Activated naive CD8-positive, alpha-beta T cell treated with anti-CD3 and anti-CD28 coated beads for 36 hours (primary cell): ENCODE measurements around the gene SNX1. TPM values are rescaled to one million over a fixed set of nuclear protein-coding genes. Genes with fewer than 3 reads are reported as not detected.
"Not testable (repeated sequence)": the region's sequence is repeated elsewhere in the genome, so short reads cannot be mapped to it uniquely, and the experiment has no call there.

Experiments
- DNase-seq: peaks from one replicate; pipeline ENCODE4 v3.0.0; 2021
- H3K27ac Mint-ChIP-seq: one replicate; pipeline ENCODE4 v1.8.0; 2022; ENCODE audit warnings: mild to moderate bottlenecking, moderate library complexity, mixed read lengths
- H3K27me3 Mint-ChIP-seq: one replicate; pipeline ENCODE4 v1.8.0; 2022; ENCODE audit warnings: mild to moderate bottlenecking, mixed read lengths
- H3K36me3 Mint-ChIP-seq: one replicate; pipeline ENCODE4 v1.8.0; 2021; ENCODE audit warnings: mild to moderate bottlenecking, mixed read lengths
- H3K4me1 Mint-ChIP-seq: one replicate; pipeline ENCODE4 v1.8.0; 2021; ENCODE audit warnings: mixed read lengths
- H3K4me3 Mint-ChIP-seq: one replicate; pipeline ENCODE4 v1.8.0; 2022; ENCODE audit warnings: mild to moderate bottlenecking, moderate library complexity, mixed read lengths
- H3K9me3 Mint-ChIP-seq: one replicate; pipeline ENCODE4 v1.8.0; 2022; ENCODE audit warnings: mixed read lengths
- total RNA-seq, 2 experiments: library from RNA; stranded (reverse); gene quantifications; one replicate each; pipeline ENCODE4 v1.2.3, GENCODE V29; 2021

SNX1 gene
- total RNA-seq: 10 to 100 TPM; 79.8 to 88.6 TPM

DNA sequence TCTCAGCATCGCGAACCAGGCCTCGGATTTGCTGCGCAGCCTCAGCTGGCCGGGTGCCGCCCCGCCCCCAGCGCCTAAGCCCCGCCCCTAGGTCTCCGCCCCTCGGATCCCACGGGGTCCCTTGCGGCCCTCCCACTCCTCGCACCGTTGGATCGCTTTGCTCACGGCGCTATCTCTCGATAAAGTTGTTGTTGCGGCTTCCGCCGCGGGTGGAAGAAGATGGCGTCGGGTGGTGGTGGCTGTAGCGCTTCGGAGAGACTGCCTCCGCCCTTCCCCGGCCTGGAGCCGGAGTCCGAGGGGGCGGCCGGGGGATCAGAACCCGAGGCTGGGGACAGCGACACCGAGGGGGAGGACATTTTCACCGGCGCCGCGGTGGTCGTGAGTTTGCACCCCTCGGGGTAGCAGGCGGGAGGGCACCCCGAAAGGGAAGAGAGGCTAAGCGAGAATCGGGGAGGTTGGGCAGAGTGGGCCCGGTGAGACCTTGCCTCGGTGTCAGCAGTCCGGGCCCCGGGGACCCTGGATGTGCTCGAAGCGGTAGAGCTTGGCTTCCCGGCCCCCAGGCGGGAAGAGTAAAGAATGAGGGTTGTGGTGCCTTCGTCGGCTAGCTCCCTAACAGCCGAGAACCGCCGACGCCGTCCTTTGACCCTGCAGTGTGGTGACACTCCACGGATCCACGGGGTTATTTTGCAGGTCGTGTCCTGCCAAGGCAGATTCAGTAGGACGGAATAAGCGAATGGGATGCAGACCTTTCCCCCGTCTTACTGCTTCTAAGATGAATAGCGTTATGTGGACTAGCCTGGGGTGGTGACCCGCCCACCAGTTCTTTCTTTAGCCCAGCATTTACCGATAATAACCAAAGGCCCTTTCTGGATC lies at the start of gene SNX1:
SNX1 (plus strand) TSS at position 188 of the 873 bp plus-strand sequence; CDS start at position 220, 32 bp downstream.
- DNase-seq: peak; percentile 94
- peaks cover 52% of the 10 kb centered on the region for H3K4me1 Mint-ChIP-seq
- peak within 1 kb of the TSS; percentile 99 for H3K4me3 Mint-ChIP-seq
- no peaks in the 10 kb centered on the region for H3K27me3 Mint-ChIP-seq
- H3K9me3 Mint-ChIP-seq: no peaks in the 10 kb centered on the region
- H3K27ac Mint-ChIP-seq: peak within 1 kb of the TSS; percentile 98
- peaks cover 15% of the 10 kb centered on the region for H3K36me3 Mint-ChIP-seq

- Mint-ChIP-seq H3K36me3 (no peaks in the 10 kb centered on the region), H3K27me3 (peaks cover 26% of the 10 kb centered on the region), H3K27ac (no peak within 1 kb of the TSS)
These were observed 49.2 kb upstream of the SNX1 start, which contains the start of gene DAPK2 for GRCh38 chr15:64046421-64047153. DAPK2 (minus strand) TSS chr15:64046485; CDS start chr15:64040261, 6,224 bp downstream.

GRCh38 chr15:64048781-64049460 lies 46.9 kb upstream of the SNX1 start:
- Mint-ChIP-seq H3K9me3 (no peaks in the 10 kb centered on the region), H3K36me3 (no peaks in the 10 kb centered on the region), H3K27me3 (peaks cover 26% of the 10 kb centered on the region), H3K4me3 (no peak overlapping the region), H3K27ac (no peak overlapping the region), H3K4me1 (peaks cover 9% of the 10 kb centered on the region)
- DNase-seq: no peak

More at GRCh38 chr15:64046421-64047153, 49.2 kb upstream of the SNX1 start, which contains the start of gene DAPK2:
- H3K9me3 Mint-ChIP-seq: no peaks in the 10 kb centered on the region
- H3K4me1 Mint-ChIP-seq: peaks cover 9% of the 10 kb centered on the region
- peak; percentile 79 for DNase-seq
- peak within 1 kb of the TSS; percentile 69 for H3K4me3 Mint-ChIP-seq

DNA sequence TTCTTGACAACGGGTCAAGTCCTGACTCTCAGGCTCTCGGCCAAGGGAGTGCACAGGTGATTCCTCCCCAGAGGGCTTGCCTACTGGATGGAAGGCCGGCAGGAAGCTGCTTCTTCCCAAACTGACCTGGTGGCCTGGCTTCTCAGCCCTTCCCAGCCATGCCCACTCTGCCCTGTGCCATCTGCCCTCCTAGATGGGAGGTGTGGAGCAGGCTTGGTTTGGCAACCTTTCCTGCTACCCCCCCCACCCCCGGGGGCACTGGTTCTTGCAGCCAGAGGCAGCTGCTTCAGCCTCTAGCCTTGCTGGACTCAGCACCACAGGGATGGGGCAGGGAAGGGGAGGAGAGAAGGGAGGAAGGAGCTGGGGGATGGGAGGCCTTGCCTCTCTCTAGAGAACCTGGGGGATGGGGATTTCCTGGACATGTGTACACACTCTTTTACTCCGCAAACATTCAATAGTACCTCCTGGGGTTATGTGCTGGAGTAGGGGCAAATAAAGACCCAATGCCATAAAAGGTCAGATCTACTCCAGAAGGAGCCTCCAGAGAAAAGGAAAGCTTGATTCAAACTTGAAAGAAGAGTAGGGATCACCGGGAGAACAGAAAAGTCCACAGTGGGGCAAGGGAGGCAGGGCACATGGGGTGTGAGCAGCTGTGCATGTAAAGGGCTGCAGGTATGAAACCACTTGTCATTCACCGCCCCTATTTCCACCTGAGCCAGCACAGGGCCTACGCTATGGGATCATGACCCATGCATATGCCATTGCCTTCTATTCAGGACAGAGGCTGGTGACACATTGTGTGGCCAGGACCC lies 45.3 kb upstream of the SNX1 start:
- H3K36me3 Mint-ChIP-seq: no peaks in the 10 kb centered on the region
- no peak for DNase-seq
- no peak overlapping the region for H3K4me3 Mint-ChIP-seq
- no peaks in the 10 kb centered on the region for H3K9me3 Mint-ChIP-seq
- H3K4me1 Mint-ChIP-seq: peaks cover 9% of the 10 kb centered on the region
- H3K27ac Mint-ChIP-seq: no peak overlapping the region
- peaks cover 22% of the 10 kb centered on the region for H3K27me3 Mint-ChIP-seq

DNA sequence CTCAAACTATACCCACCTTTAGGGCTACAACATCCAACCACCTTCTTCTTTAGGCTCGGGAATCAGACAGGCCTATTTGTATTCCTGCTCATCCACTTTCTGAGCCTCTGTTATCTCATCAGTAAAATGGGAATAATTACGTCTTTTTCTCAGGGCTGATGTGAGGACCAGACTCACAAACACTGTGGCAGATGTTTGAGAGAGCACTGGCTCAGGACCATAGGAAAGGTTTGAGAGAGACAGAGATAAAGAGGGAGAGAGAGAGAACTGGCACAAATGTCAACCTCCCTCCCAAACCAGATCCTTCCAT lies 44.7 kb upstream of the SNX1 start:
- Mint-ChIP-seq H3K27me3 (peaks cover 22% of the 10 kb centered on the region), H3K27ac (no peak overlapping the region), H3K36me3 (no peaks in the 10 kb centered on the region), H3K4me1 (peaks cover 9% of the 10 kb centered on the region), H3K4me3 (no peak overlapping the region), H3K9me3 (no peaks in the 10 kb centered on the region)
- DNase-seq: no peak

- Mint-ChIP-seq H3K4me1 (peaks cover 7% of the 10 kb centered on the region), H3K27ac (no peak overlapping the region), H3K9me3 (no peaks in the 10 kb centered on the region), H3K4me3 (no peak overlapping the region), H3K36me3 (no peaks in the 10 kb centered on the region), H3K27me3 (peaks cover 20% of the 10 kb centered on the region)
- DNase-seq: no peak
These were observed 44.1 kb upstream of the SNX1 start for GRCh38 chr15:64051407-64052259.

DNA sequence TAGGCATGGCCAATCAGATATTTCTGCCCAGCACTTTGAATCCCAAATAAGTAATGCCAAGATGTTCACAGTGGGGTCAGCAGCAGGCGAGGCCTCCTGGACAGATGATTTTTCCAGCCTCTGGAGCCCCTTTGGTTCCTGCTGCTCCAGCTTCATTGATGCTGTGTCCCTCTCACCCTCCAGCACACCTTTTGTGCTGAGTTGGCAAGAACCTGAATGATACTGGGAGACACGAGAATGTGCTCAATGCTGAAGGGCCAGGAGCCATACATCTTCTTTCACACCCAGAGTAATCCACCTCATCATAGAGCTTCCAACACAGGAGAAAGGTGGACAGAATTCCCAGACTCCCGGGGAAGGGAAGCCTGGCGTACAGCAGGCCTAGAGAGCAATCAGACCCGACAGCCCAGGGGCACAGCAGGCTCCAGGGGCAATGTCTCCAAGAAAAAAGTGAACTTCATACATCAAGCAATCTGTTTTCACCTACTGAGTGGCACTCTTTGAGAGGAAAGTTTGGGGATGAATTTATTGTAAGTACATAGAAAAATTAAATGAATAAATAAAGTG lies 42.8 kb upstream of the SNX1 start:
- no peak overlapping the region for H3K4me3 Mint-ChIP-seq

GRCh38 chr15:64053674-64054073 lies 42.1 kb upstream of the SNX1 start:
- H3K4me1 Mint-ChIP-seq, H3K4me3 Mint-ChIP-seq, H3K36me3 Mint-ChIP-seq, H3K9me3 Mint-ChIP-seq, H3K27ac Mint-ChIP-seq, DNase-seq, H3K27me3 Mint-ChIP-seq: not testable (repeated sequence)

More for the DNA sequence above, 42.8 kb upstream of the SNX1 start:
- Mint-ChIP-seq H3K4me1 (peaks cover 4% of the 10 kb centered on the region), H3K27ac (no peak overlapping the region), H3K27me3 (peaks cover 6% of the 10 kb centered on the region), H3K36me3 (no peaks in the 10 kb centered on the region), H3K9me3 (no peaks in the 10 kb centered on the region)
- DNase-seq: no peak

DNA sequence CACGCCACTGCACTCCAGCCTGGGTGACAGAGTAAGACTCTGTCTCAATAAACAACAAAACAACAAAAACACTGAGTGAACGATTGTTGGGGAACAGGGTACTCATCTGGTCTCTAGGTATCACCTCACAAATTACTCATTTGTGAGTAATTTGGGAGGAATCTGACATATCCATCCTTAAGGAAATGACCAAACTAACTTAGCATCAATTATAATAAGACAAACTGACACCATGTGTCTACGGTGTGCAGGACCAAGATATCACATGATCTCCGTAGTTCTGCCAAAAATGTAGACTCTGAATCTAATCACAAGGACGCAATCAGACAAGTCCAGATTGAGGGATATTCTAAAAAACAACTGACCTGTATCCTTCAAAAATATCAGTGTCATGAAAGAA lies 37.5 kb upstream of the SNX1 start:
- Mint-ChIP-seq H3K4me1 (no peaks in the 10 kb centered on the region), H3K27ac (no peak overlapping the region), H3K27me3 (no peaks in the 10 kb centered on the region), H3K9me3 (no peaks in the 10 kb centered on the region), H3K4me3 (no peak overlapping the region), H3K36me3 (no peaks in the 10 kb centered on the region)
- no peak for DNase-seq

GRCh38 chr15:64059104-64059503 lies 36.7 kb upstream of the SNX1 start:
- not testable (repeated sequence) for H3K9me3 Mint-ChIP-seq, H3K4me1 Mint-ChIP-seq, H3K27me3 Mint-ChIP-seq, H3K4me3 Mint-ChIP-seq, DNase-seq, H3K27ac Mint-ChIP-seq, H3K36me3 Mint-ChIP-seq

GRCh38 chr15:64060716-64061115 lies 35.1 kb upstream of the SNX1 start:
- Mint-ChIP-seq H3K4me3 (no peak overlapping the region), H3K27me3 (no peaks in the 10 kb centered on the region), H3K4me1 (no peaks in the 10 kb centered on the region), H3K9me3 (no peaks in the 10 kb centered on the region), H3K27ac (no peak overlapping the region), H3K36me3 (no peaks in the 10 kb centered on the region)
- DNase-seq: no peak

DNA sequence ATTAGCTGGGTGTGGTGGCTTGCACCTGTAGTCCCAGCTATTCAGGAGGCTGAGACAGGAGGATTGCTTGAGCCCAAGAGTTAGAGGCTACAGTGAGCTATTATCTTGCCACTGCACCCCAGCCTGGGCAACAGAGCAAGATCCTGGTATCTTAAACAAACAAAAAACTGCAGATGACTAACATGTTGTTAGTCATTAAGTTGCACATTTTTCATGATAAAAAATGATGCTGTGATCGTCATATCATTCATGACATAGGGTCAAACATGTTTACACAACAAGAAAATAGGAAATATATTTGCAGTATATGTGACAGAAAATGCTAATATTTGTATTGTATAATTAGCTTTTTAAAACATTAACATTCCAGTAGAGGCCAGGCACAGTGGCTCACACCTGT lies 29.3 kb upstream of the SNX1 start:
- no peak for DNase-seq
- H3K27ac Mint-ChIP-seq: no peak overlapping the region
- no peaks in the 10 kb centered on the region for H3K9me3 Mint-ChIP-seq
- peaks cover 7% of the 10 kb centered on the region for H3K4me1 Mint-ChIP-seq
- H3K4me3 Mint-ChIP-seq: no peak overlapping the region
- H3K36me3 Mint-ChIP-seq: no peaks in the 10 kb centered on the region
- H3K27me3 Mint-ChIP-seq: no peaks in the 10 kb centered on the region

- peaks cover 7% of the 10 kb centered on the region for H3K4me1 Mint-ChIP-seq
- no peaks in the 10 kb centered on the region for H3K9me3 Mint-ChIP-seq
- no peaks in the 10 kb centered on the region for H3K27me3 Mint-ChIP-seq
- H3K27ac Mint-ChIP-seq: no peak overlapping the region
- DNase-seq: peak; percentile 52
- no peak overlapping the region for H3K4me3 Mint-ChIP-seq
- peaks cover 4% of the 10 kb centered on the region for H3K36me3 Mint-ChIP-seq
These were observed 28.2 kb upstream of the SNX1 start for GRCh38 chr15:64067564-64068030.
